ENCODE data around the gene ZMYM2. TPM values are rescaled to one million over a fixed set of nuclear protein-coding genes. Genes with fewer than 3 reads are reported as not detected.
A peak's percentile ranks its signal among the peaks of the same experiment; 100 is the strongest.

ZMYM2 gene
- polyA plus RNA-seq, 3 donors = 6.7 to 32.6 (median 8.5) TPM

DNA sequence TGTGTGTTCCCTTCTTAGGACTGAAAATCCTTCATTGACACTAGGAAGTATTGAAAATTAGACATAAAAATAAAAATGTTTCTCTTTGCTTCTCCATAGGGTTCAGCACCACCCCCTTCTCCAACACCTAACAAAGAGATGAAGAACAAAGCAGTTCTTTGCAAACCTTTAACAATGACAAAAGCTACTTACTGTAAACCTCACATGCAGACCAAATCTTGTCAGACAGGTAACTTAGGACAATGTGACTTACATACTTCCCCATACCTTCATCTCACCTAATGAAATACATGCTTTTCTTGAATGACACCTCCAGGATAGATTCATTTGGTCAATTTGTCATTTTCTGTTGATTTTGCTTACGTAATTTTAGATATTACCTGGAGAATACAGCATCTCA, 99.9 kb downstream of the ZMYM2 start:
- H3K9me3 ChIP-seq (replicated peaks in 1 of 2; ENCODE audit: control insufficient read depth in 1 of 2, insufficient read depth in 1 of 2, low read length in 2 of 2) = no peaks in the 10 kb centered on the region
- peaks cover 75 to 91% of the 10 kb centered on the region in 2 donors for H3K36me3 ChIP-seq (replicated peaks in 1 of 2; ENCODE audit: control insufficient read depth in 1 of 2, insufficient read depth in 2 of 2, low read length in 2 of 2)
- intact Hi-C loops (cut with micrococcal nuclease) = loop anchor here in 1 of 2 donors (10.0 kb wide), 1 partner anchor 106 kb away; the partner anchor contains the start of gene GJA3

DNA sequence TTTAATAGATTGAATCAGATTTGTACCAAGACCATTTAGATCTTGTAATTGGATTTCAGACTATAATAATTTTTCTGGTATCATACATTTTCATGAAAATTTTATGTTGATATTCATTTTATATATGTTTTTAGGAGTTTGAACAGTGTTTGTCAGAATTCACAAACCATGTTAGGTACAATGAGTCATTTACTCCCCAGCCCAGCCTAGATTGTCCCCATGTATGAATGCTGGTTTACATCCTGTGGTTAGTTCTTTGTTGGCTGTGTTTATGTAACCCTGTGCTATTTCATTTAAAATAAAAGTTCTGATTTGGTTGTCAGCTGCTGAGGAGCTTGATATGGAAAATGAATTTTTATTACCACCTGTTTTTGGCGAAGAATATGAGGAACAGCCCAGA, 105.6 kb downstream of the ZMYM2 start:
- H4K20me1 ChIP-seq (ENCODE audit: insufficient read depth, low read length) = no peaks in the 10 kb centered on the region
- H3K27me3 ChIP-seq (ENCODE audit: control insufficient read depth in 2 of 2, insufficient read depth in 2 of 2, low read length in 2 of 2) = no peaks in the 10 kb centered on the region
- no peak overlapping the region for H2AFZ ChIP-seq (ENCODE audit: insufficient read depth, low read depth, low read length, poor library complexity, severe bottlenecking)
- Mint-ChIP-seq H3K9me3 (no peaks in the 10 kb centered on the region), H3K27me3 (ENCODE audit: low read depth in 3 of 3) (no peaks in the 10 kb centered on the region), H3K27ac (peak overlapping the region in 1 of 7 donors; percentile 54), H3K4me1 (no peaks in the 10 kb centered on the region), H3K4me3 (no peak overlapping the region), H3K36me3 (peaks cover 68 to 75% of the 10 kb centered on the region in 2 donors)
- H3K4me3 ChIP-seq (replicated peaks in 1 of 3; ENCODE audit: low read depth in 2 of 3, low read length in 3 of 3) = no peak overlapping the region
- intact Hi-C loops (cut with micrococcal nuclease) = no loop called here
- H3K27ac ChIP-seq (ENCODE audit: low read depth in 1 of 2, low read length in 2 of 2) = no peak overlapping the region
- peaks cover 82 to 90% of the 10 kb centered on the region in 2 donors for H3K36me3 ChIP-seq (replicated peaks in 1 of 2; ENCODE audit: control insufficient read depth in 1 of 2, insufficient read depth in 2 of 2, low read length in 2 of 2)
- no peak for DNase-seq
- H3K79me2 ChIP-seq (ENCODE audit: insufficient read depth, low read length) = no peaks in the 10 kb centered on the region
- H3K4me1 ChIP-seq (ENCODE audit: control insufficient read depth in 1 of 2, insufficient read depth in 2 of 2, low read length in 2 of 2) = no peaks in the 10 kb centered on the region
- H3K9me3 ChIP-seq (replicated peaks in 1 of 2; ENCODE audit: control insufficient read depth in 1 of 2, insufficient read depth in 1 of 2, low read length in 2 of 2) = no peaks in the 10 kb centered on the region
- WGBS (ENCODE audit: insufficient coverage) = no CpG with 5 or more reads among the region's 1 CpG
- no peak overlapping the region for H3K9ac ChIP-seq (ENCODE audit: insufficient read depth, low read length, poor library complexity, severe bottlenecking)
- H3K4me2 ChIP-seq (replicated peaks; ENCODE audit: extremely low read depth, low read length, poor library complexity, severe bottlenecking) = no peak overlapping the region
- TF ChIP-seq, protein P1, sequence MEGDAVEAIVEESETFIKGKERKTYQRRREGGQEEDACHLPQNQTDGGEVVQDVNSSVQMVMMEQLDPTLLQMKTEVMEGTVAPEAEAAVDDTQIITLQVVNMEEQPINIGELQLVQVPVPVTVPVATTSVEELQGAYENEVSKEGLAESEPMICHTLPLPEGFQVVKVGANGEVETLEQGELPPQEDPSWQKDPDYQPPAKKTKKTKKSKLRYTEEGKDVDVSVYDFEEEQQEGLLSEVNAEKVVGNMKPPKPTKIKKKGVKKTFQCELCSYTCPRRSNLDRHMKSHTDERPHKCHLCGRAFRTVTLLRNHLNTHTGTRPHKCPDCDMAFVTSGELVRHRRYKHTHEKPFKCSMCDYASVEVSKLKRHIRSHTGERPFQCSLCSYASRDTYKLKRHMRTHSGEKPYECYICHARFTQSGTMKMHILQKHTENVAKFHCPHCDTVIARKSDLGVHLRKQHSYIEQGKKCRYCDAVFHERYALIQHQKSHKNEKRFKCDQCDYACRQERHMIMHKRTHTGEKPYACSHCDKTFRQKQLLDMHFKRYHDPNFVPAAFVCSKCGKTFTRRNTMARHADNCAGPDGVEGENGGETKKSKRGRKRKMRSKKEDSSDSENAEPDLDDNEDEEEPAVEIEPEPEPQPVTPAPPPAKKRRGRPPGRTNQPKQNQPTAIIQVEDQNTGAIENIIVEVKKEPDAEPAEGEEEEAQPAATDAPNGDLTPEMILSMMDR (IDR thresholded peaks at IDR 0.05) = no peak

More for the DNA sequence above, 99.9 kb downstream of the ZMYM2 start:
- TF ChIP-seq, protein P1 (IDR thresholded peaks at IDR 0.05) = no peak
- no peak overlapping the region for H3K4me3 Mint-ChIP-seq
- H3K27ac Mint-ChIP-seq = no peak overlapping the region
- Histone ChIP-seq H3K9ac (ENCODE audit: insufficient read depth, low read length, poor library complexity, severe bottlenecking) (no peak overlapping the region), H3K4me3 (replicated peaks in 1 of 3; ENCODE audit: low read depth in 2 of 3, low read length in 3 of 3) (no peak overlapping the region), H3K27ac (ENCODE audit: low read depth in 1 of 2, low read length in 2 of 2) (no peak overlapping the region), H3K27me3 (ENCODE audit: control insufficient read depth in 2 of 2, insufficient read depth in 2 of 2, low read length in 2 of 2) (no peaks in the 10 kb centered on the region), H2AFZ (ENCODE audit: insufficient read depth, low read depth, low read length, poor library complexity, severe bottlenecking) (no peak overlapping the region), H4K20me1 (ENCODE audit: insufficient read depth, low read length) (no peaks in the 10 kb centered on the region), H3K4me2 (replicated peaks; ENCODE audit: extremely low read depth, low read length, poor library complexity, severe bottlenecking) (no peak overlapping the region), H3K79me2 (ENCODE audit: insufficient read depth, low read length) (no peaks in the 10 kb centered on the region), H3K4me1 (ENCODE audit: control insufficient read depth in 1 of 2, insufficient read depth in 2 of 2, low read length in 2 of 2) (no peaks in the 10 kb centered on the region)
- no CpG with 5 or more reads among the region's 1 CpG for WGBS (ENCODE audit: insufficient coverage)
- no peaks in the 10 kb centered on the region for H3K4me1 Mint-ChIP-seq
- no peaks in the 10 kb centered on the region for H3K27me3 Mint-ChIP-seq (ENCODE audit: low read depth in 3 of 3)
- peaks cover 71 to 80% of the 10 kb centered on the region in 2 donors for H3K36me3 Mint-ChIP-seq
- no peak for DNase-seq
- no peaks in the 10 kb centered on the region for H3K9me3 Mint-ChIP-seq
